GM12878 (cell line): ENCODE results near the gene MYO7A. TPM values are rescaled to one million over a fixed set of nuclear protein-coding genes. Genes with fewer than 3 reads are reported as not detected.

ENCODE experiments used
- CHD2 ChIP-seq: IDR thresholded peaks from 2 replicates; pipeline ENCODE4 v1.6.1; 2011; ENCODE audit warnings: low read depth, low read length, improper control_type of control experiment, borderline replicate concordance
- E4F1 ChIP-seq: fragments of 450-650 bp; IDR thresholded peaks from 2 replicates; pipeline ENCODE4 v1.6.1; 2018; ENCODE audit warnings: borderline replicate concordance, mild to moderate bottlenecking; ENCODE audit not compliant: partially characterized antibody
- FOXK2 ChIP-seq: fragments of 450-650 bp; IDR thresholded peaks from 2 replicates; pipeline ENCODE4 v1.6.1; 2017; ENCODE audit warnings: mild to moderate bottlenecking, moderate library complexity
- IRF5 ChIP-seq: fragments of 450-650 bp; IDR thresholded peaks from 2 replicates; pipeline ENCODE4 v1.6.1; 2017; ENCODE audit warnings: borderline replicate concordance
- MLLT1 ChIP-seq: fragments of 450-650 bp; IDR thresholded peaks from 2 replicates; pipeline ENCODE4 v1.6.1; 2016; ENCODE audit warnings: mild to moderate bottlenecking
- MXI1 ChIP-seq: fragments of 150-350 bp; IDR thresholded peaks from 2 replicates; pipeline ENCODE4 v1.6.1; 2011; ENCODE audit warnings: low read depth, mild to moderate bottlenecking, inconsistent platforms, low read length, improper control_type of control experiment
- MYB ChIP-seq: fragments of 150-350 bp; IDR thresholded peaks from 2 replicates; pipeline ENCODE4 v1.6.1; 2014; ENCODE audit warnings: mild to moderate bottlenecking, low read depth, low read length, borderline replicate concordance
- NRF1 ChIP-seq: conservative IDR thresholded peaks from 2 replicates; pipeline ENCODE4 v1.6.1; 2011; ENCODE audit warnings: mild to moderate bottlenecking, low read depth, low read length, improper control_type of control experiment
- TARDBP ChIP-seq: IDR thresholded peaks from 2 replicates; pipeline ENCODE4 v1.6.1; 2016; ENCODE audit warnings: borderline replicate concordance
- USF2 ChIP-seq: IDR thresholded peaks from 2 replicates; pipeline ENCODE4 v1.6.1; 2011; ENCODE audit warnings: low read depth, low read length, improper control_type of control experiment, borderline replicate concordance
- ZBTB40 ChIP-seq: fragments of 450-650 bp; IDR thresholded peaks from 2 replicates; pipeline ENCODE4 v1.6.1; 2016; ENCODE audit warnings: mild to moderate bottlenecking, moderate library complexity, borderline replicate concordance
- polyA plus RNA-seq, 11 experiments: library from polyadenylated mRNA; depleted of rRNA in 4 of 11; unstranded in 6 of 11; stranded (reverse) in 5 of 11; fragments of >200 nt; fragmentation: Nextera tagmentation in 4 of 11; fragmentation: Illumina TruSeq in 1 of 11; extraction: Ambion mirVana in 4 of 11; extraction: Trizol in 1 of 11; gene quantifications; 1 replicate in 1 of 11; 2 replicates in 10 of 11; pipeline versions ENCODE4 v1.2.1 to v1.2.3, GENCODE V29; 2011 to 2016; ENCODE audit warnings: inconsistent platforms in 2 of 11, missing spikeins in 2 of 11, low read depth in 1 of 11
- total RNA-seq, 4 experiments: library from RNA; depleted of rRNA in 3 of 4; stranded (reverse); fragments of >200 nt in 3 of 4; fragmentation: Illumina TruSeq in 1 of 4; extraction: Trizol in 1 of 4; gene quantifications; 2 replicates each; pipeline versions ENCODE4 v1.2.1 to v1.2.3, GENCODE V29; 2013 to 2021

Gene MYO7A
- total and polyA plus RNA-seq, 10 of the 15 experiments (the other 5 are each of a cell fraction or from before 2014, with no cell fraction given), result 0.01 to 0.21 (median 0.04) TPM; not detected in 6

GRCh38 chr11:77117492-77117891 is 10.6 kb upstream of the MYO7A start (continued):
- TF ChIP-seq ZBTB40, result no peak
- no peak for TF ChIP-seq USF2
- no peak for TF ChIP-seq TARDBP
- TF ChIP-seq CHD2, result no peak
- no peak for TF ChIP-seq IRF5
- no peak for TF ChIP-seq MLLT1
- TF ChIP-seq FOXK2, result no peak
- no peak for TF ChIP-seq NRF1
- no peak for TF ChIP-seq MXI1
- no peak for TF ChIP-seq E4F1
- no peak for TF ChIP-seq MYB
